ENCODE data around the gene SMARCA1. TPM values are rescaled to one million over a fixed set of nuclear protein-coding genes. Genes with fewer than 3 reads are reported as not detected.
"Not testable (repeated sequence)": the region's sequence is repeated elsewhere in the genome, so short reads cannot be mapped to it uniquely, and the experiment has no call there.

Gene SMARCA1
- total RNA-seq: 10 to 100 TPM; 29.5 to 32.7 TPM
- long read RNA-seq, donor 1, partial matches to known transcripts: 5 of 15 reads
- long read RNA-seq, donor 1, other reads (novel, unspliced or antisense): 4 of 15 reads
- long read RNA-seq, donor 2, partial matches to known transcripts: 25 of 28 reads
- long read RNA-seq, donor 2, other reads (novel, unspliced or antisense): 2 of 28 reads

- intact Hi-C loops (cut with DNase I): no loop called here
- DNase-seq (ENCODE audit: low spot score): no peak
Measured at GRCh38 chrX:129523079-129523911, at the start of gene SMARCA1. TSS of gene SMARCA1 (minus strand) at chrX:129523490. CDS start at chrX:129523370, 120 bp downstream.

DNA sequence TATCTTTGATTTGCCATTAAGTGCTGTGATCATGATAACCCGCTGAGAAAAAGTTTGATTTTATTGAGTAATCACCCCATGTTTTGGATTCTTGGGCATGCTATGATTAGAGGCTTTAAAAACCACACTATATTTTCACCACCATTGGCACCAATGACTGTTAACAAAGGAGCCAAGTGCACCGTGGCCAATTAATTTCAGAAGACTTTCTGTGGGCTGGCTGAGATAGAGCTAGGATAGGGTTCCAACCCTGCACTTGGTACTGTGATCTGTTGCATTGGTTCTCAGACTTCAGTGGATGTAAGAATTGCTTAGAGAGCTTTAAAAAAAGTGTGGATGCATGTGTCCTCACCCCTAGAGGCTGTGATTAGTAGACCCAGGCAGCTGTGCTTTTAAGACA is 49.1 kb upstream of the SMARCA1 start:
- DNase-seq (ENCODE audit: low spot score): no peak
- intact Hi-C loops (cut with DNase I): no loop called here

GRCh38 chrX:129568349-129568748 is 45.1 kb upstream of the SMARCA1 start:
- intact Hi-C loops (cut with DNase I): no loop called here
- no peak for DNase-seq (ENCODE audit: low spot score)

DNA sequence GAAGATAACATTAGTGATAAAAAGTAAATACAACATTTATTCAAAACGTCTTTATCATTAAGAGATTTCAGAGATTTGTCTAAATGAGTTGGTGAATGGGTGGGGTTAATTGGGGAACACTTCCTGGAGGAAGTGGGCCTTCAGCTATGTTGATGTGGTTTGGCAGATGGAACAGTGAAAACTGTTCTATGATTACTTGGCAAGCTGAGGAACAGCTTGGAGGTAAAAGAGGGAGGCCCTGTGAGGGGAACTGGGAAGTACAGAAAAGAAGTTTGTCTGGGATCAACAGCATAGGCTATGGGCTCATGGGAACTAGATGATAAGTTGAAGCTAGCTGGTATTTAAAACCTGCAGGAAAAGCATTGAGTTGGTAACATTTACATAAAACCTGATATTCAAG is 42.8 kb upstream of the SMARCA1 start:
- intact Hi-C loops (cut with DNase I): no loop called here
- DNase-seq (ENCODE audit: low spot score): no peak

GRCh38 chrX:129565046-129565650 is 41.9 kb upstream of the SMARCA1 start:
- intact Hi-C loops (cut with DNase I): no loop called here
- DNase-seq (ENCODE audit: low spot score): no peak

- DNase-seq (ENCODE audit: low spot score); intact Hi-C loops (cut with DNase I): not testable (repeated sequence)
Measured at GRCh38 chrX:129564345-129564744, 41.1 kb upstream of the SMARCA1 start.

DNA sequence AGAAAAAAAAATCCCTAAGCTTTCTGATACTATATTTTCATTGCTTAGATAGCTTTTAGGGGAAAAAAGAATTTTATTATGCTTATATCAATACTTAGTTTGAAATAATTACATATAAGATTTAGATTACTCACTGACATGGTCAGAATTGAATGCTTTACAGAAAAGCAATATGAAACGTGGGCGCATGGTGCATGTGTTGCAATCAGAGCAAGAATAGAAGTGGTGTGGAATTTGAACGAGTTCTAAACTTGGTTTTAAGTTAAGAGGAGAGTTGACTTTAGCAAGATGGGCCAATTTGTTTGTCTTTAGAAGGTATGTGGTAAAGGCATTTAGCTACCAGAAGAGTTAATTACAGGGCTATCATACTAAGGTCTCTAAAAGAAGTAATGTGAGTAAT is 38.2 kb upstream of the SMARCA1 start:
- DNase-seq (ENCODE audit: low spot score): no peak
- intact Hi-C loops (cut with DNase I): no loop called here

GRCh38 chrX:129559783-129560182 is 36.5 kb upstream of the SMARCA1 start:
- DNase-seq (ENCODE audit: low spot score): no peak
- intact Hi-C loops (cut with DNase I): no loop called here

GRCh38 chrX:129557844-129558480 is 34.7 kb upstream of the SMARCA1 start:
- DNase-seq (ENCODE audit: low spot score): no peak
- intact Hi-C loops (cut with DNase I): no loop called here

GRCh38 chrX:129556806-129557315 is 33.6 kb upstream of the SMARCA1 start:
- intact Hi-C loops (cut with DNase I): no loop called here
- no peak for DNase-seq (ENCODE audit: low spot score)

- DNase-seq (ENCODE audit: low spot score); intact Hi-C loops (cut with DNase I): not testable (repeated sequence)
Measured at GRCh38 chrX:129554816-129555215, 31.5 kb upstream of the SMARCA1 start.

DNA sequence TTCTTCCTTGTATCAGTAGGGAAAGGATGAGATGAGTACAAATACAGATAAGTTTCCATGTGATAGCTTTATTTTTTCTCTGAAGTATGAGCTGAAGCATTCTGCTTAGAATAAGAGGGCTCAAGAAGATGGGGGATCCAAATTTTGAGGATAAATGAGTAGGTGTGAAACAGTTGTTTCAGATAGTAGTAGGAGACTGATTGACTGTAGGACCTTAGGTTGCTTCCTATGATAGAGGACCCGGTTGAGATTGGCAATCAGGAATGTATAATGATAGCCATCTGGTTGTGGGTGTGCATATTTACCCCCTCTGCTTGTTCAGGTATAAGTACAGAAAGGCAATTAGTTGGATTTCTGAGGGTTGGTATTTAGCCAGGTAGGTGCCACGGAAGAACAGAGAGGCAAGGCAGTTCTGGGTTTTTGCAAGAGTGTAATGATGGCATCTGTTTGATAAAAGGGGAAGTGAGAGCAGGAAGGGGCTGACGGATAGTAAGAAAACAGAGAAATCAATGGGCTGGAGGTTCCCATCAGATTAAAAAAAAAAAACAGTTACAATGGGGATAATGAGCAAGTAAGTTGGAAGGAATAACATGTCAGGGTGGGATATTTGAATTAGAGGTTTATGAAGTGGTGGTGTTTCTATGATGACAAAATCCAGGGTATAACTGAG is 30.5 kb upstream of the SMARCA1 start:
- no peak for DNase-seq (ENCODE audit: low spot score)
- intact Hi-C loops (cut with DNase I): loop anchor here in 1 of 2 donors (1.0 kb wide), 1 partner anchor 43 kb away; no protein-coding TSS in a partner anchor

DNA sequence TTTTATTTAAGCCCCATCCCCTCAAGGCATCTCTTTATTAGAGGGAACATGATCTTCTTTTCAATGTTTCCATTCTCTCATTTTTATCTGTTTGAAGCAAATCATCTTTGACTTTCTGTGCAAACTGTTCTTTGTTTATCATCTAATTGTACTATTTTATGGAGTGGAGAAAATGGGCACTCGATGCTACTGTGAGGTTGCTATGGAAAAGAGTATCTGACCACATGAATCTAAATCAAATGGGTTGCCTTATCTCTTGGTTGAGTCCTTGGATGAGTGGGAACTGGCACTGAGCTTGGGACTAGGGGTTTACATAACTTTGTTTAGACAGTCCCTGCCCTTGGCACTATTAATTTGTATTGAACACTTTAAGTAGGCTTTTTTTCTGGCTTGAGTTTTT is 25.8 kb upstream of the SMARCA1 start:
- intact Hi-C loops (cut with DNase I): no loop called here
- no peak for DNase-seq (ENCODE audit: low spot score)

GRCh38 chrX:129545408-129545807 is 22.1 kb upstream of the SMARCA1 start:
- DNase-seq (ENCODE audit: low spot score): no peak
- intact Hi-C loops (cut with DNase I): no loop called here

- intact Hi-C loops (cut with DNase I): no loop called here
- no peak for DNase-seq (ENCODE audit: low spot score)
Measured at GRCh38 chrX:129544780-129545179, 21.5 kb upstream of the SMARCA1 start.

- DNase-seq (ENCODE audit: low spot score): no peak
- intact Hi-C loops (cut with DNase I): no loop called here
Measured at GRCh38 chrX:129540722-129541184, 17.5 kb upstream of the SMARCA1 start.

GRCh38 chrX:129540068-129540653 is 16.9 kb upstream of the SMARCA1 start, which contains the start of gene OCRL:
TSS of gene OCRL (plus strand) at chrX:129540259. CDS start at chrX:129540440, 181 bp downstream.
- intact Hi-C loops (cut with DNase I): no loop called here
- DNase-seq (ENCODE audit: low spot score): peak; percentile 91

- DNase-seq (ENCODE audit: low spot score): no peak
- intact Hi-C loops (cut with DNase I): no loop called here
Measured at GRCh38 chrX:129534816-129535578, 11.7 kb upstream of the SMARCA1 start.
